GM18867 (cell line): ENCODE data around the gene CEP131.

Source experiments
- ATAC-seq: cut with Tn5 transposase; IDR thresholded peaks from one replicate; pipeline ENCODE4 v1.9.1; 2021; ENCODE audit warnings: mild to moderate bottlenecking, moderate library complexity; ENCODE audit not compliant: unreplicated experiment

The CEP131 gene

GRCh38 chr17:81203136-81203535 is 19.6 kb downstream of the CEP131 start:
- ATAC-seq = no peak

- ATAC-seq = no peak
These were observed 20.4 kb downstream of the CEP131 start for GRCh38 chr17:81202318-81202717.

GRCh38 chr17:81200695-81201580 is 21.8 kb downstream of the CEP131 start:
- no peak for ATAC-seq

GRCh38 chr17:81200201-81200600 is 22.6 kb downstream of the CEP131 start:
- no peak for ATAC-seq

- ATAC-seq = no peak
These were observed 23.3 kb downstream of the CEP131 start for GRCh38 chr17:81199482-81199830.

GRCh38 chr17:81198826-81199481 is 23.8 kb downstream of the CEP131 start:
- ATAC-seq = no peak

- ATAC-seq = no peak
These were observed 24.8 kb downstream of the CEP131 start for GRCh38 chr17:81197831-81198490.

- no peak for ATAC-seq
These were observed 25.4 kb downstream of the CEP131 start for GRCh38 chr17:81197409-81197795.

- ATAC-seq = no peak
These were observed 26.0 kb downstream of the CEP131 start for GRCh38 chr17:81196505-81197408.

GRCh38 chr17:81195941-81196495 is 26.7 kb downstream of the CEP131 start:
- ATAC-seq = no peak

GRCh38 chr17:81194941-81195901 is 27.5 kb downstream of the CEP131 start:
- no peak for ATAC-seq

GRCh38 chr17:81194225-81194760 is 28.5 kb downstream of the CEP131 start:
- no peak for ATAC-seq

- ATAC-seq = no peak
These were observed 29.1 kb downstream of the CEP131 start for GRCh38 chr17:81193470-81194224.

- no peak for ATAC-seq
These were observed 29.7 kb downstream of the CEP131 start for GRCh38 chr17:81193051-81193410.

- ATAC-seq = no peak
These were observed 30.2 kb downstream of the CEP131 start for GRCh38 chr17:81192386-81193050.

- no peak for ATAC-seq
These were observed 31.1 kb downstream of the CEP131 start for GRCh38 chr17:81191646-81192045.

GRCh38 chr17:81191116-81191515 is 31.6 kb downstream of the CEP131 start:
- ATAC-seq = no peak

- no peak for ATAC-seq
These were observed 32.2 kb downstream of the CEP131 start for GRCh38 chr17:81190591-81190990.
